Kidney glomerular epithelial cell (primary cell): ENCODE measurements around the gene VCPKMT.
"Not testable (repeated sequence)": the region's sequence is repeated elsewhere in the genome, so short reads cannot be mapped to it uniquely, and the experiment has no call there.

Source experiments
- DNase-seq: peaks from one replicate; lab custom pipeline; 2025; lab: John Stamatoyannopoulos, UW

Gene VCPKMT

DNA sequence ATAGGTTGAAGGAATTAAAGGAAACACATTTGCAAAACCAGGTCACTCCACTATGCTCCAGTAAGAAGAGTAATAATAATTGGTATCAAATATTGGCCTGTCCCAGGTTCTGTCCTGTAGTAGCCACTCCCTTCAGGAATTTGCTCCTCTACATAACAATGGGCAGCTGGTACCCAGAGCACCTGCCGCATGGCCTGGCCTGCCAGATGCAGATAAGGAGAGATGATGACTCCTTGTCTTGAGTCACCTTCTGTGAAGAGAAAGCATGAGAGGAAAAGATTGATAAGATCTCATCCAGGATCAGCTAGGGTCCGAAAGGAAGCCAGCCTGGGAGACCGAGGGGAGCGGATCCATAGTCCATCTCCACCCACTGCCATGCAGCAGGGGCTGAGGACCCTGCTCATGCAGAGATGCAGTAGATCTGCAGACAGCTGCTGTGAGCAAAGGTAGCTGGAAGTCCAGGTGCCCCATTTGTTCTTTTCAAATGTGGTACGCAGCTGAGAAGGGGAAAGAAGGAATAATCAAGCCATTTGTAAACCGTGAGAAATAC, 24.3 kb downstream of the VCPKMT start:
- no peak for DNase-seq

DNA sequence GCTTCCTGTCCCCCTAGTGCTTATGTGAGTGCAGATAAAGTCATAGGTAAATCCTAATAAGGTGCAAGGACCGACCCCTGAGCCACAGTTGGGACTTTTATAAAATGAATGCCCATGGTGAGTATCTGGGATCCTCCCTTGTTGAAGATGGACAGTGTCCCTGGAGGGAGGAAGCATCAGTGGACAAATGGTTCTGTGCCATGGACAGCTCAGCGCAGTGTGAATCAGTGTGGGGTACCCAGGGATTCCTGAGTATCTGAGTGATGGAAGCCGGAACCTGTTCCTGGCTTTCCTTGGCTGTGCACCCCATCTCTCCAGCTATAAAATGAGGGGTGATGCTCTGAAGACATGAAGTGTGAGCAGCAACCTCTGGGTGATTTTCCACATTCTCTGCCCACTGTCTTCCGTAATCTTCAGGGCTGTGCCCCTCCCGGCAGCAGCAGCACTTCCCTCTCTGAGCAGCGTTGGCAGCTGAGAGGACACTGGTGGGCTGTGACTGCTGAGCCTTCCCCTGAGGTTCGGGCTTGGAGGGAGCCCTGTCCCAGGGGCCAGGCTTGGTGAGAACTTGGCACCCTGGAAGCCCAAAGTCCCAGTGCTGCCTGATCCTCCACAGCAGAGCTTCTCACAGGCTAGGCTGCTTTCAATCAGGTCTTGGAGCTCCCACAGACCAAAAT, 25.0 kb downstream of the VCPKMT start:
- DNase-seq: no peak

DNA sequence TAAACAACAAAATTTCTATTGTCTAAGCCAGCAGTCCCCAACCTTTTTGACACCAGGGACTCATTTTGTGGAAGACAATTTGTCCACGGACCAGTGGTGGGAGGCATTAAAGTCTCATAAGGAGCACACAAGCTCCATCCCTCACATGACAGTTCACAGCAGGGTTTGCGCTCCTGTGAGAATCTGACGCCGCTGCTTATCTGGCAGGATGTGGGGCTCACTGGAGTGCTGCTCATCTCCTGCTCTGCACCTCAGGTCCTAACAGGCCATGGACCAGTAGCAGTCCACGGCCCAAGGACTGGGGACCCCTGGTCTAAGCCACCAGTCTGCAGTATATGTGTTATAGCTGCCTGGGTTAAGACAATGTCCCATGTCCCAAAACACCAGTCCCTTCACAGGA, 27.2 kb downstream of the VCPKMT start:
- no peak for DNase-seq

DNA sequence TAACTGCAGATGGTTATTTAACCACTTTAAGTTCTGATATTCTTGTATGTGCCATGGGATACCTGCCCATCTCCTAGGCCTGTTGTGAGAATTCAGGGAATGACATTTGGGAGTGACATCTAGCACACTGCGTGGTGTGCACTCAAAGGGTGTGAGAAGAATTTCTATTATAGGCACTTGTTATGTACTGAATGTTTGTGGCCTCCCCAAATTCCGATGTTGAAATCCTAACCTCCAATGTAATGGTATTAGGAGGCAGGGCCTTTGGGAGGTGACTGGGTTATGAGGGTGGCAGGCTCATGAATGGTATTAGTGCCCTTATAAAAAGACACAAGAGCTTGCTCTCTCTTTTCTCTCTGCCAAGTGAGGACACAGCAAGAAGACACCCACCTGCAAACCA, 27.6 kb downstream of the VCPKMT start:
- no peak for DNase-seq

DNA sequence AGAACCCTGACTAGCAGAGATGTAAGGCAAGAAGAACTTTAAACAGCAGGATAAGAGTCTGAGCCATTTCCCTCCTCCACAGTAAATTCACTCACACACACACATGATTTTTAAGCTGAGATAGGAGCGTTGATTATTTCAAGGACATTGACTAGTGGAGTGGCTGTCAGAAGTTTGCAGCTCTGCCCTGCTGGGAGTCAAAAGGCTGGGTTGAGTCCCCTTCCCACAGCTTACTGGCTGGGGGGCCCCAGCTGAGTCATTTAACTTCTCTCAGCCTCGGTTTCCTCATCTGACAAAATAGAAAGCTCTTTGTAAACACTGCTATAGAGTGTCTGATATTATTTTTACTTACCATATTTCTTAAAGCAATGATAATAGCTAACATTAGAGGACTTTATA, 28.3 kb downstream of the VCPKMT start:
- no peak for DNase-seq

DNA sequence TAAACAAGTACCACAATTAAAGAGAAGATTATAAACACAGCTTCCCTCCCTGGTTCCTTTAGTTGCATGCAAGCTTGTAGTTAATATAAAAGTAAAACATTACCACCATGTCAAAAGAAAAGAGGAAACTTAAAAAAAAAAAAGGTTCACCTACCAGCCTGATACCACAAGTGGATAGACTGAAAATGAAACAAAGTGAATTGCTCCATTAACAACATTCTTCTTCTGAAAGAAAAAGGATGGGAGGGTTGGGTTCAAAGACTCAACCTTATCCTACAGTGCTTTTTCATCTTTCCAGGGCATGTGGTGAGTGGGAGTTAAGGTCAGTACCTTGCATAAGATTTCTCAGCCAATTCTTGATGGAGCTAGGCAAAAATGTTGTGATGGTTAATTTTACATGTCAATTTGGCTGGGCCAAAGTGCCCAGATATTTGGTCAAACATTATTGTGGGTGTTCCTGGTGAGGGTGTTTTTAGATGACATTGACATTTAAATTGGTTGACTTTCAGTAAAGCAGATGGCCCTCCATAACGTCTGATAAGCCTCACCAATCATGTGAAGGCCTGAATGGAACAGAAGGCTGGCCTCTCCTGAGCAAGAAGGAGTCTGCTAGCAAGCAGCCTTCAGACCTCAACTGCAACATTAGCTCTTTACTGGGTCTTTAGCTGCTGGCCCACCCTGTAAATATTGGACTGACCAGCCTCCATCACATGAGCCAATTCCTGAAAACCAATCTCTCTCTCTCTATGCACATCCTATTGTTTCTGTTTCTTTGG, 28.8 kb downstream of the VCPKMT start:
- no peak for DNase-seq

DNA sequence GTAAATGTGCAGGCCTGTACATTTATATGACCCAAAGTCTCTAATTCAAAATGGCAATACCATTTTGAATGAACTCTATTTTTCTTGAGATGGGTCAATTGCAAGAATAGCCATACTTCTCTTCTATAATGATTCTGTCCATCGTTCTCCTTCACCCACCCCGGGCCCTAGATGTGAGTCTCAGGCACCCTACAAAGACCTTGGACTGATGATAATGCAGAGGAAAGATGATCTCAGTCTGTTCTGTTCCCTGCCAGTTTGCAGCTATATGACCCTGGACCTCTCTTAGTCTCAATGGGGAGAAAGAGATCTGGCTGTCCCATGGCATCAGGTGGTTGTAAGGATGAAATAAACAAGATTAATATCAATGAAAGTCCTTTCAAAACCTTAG, 30.1 kb downstream of the VCPKMT start:
- DNase-seq: no peak

DNA sequence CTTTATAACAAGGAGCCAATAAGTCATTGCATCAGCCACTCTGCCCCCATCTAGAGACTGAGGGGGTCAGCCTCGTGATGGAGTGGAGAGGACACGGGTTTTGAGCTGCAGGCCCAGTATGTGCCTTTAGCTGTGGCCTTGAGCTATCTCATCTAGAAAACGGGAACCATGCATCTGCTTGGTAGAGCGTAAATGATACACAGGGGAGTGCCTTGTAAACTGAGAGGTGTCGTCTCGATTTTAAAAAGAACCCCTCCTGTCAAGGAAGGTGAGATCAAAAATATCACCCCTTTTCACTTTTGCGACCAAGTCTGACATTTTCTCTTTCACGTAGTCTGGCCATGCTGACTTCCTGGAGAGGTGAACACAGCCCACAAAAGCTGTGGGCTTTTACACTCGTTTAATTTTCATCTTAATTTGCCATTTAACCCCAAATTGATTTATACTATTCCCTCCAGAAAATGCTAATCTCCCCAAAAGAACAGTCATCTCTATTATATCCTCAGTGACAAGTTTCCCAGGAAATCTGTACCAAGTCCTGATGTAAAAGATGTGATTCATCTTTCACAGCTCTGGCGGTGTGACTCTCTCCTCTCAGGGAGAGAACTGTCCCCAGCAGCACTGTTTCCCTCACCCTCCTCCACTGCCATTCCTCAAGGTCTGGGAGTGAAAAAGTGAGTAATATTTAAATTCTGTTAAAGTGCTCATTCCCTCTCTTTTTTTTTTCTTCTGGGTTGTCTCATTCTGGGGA, 30.6 kb downstream of the VCPKMT start:
- DNase-seq: peak; percentile 42

DNA sequence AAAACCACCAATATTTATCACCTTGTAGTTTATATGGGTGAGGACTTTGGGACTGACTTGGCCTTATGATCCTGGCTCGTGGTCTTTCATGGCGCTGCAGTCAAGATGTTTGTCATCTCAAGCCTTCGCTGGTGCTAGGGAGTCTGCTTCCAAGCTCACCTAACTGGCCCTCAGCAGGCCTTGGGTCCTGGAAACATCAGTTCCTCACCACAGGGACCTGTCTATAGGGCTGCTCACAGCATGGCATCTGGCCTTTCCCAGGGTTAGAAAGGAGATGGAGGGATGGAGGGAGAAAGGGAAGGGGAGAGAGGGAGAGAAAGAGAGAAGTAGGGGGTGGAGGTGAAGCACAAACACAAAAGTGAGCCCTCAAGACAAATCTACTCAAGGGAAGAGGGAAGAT, 31.7 kb downstream of the VCPKMT start:
- DNase-seq: no peak

DNA sequence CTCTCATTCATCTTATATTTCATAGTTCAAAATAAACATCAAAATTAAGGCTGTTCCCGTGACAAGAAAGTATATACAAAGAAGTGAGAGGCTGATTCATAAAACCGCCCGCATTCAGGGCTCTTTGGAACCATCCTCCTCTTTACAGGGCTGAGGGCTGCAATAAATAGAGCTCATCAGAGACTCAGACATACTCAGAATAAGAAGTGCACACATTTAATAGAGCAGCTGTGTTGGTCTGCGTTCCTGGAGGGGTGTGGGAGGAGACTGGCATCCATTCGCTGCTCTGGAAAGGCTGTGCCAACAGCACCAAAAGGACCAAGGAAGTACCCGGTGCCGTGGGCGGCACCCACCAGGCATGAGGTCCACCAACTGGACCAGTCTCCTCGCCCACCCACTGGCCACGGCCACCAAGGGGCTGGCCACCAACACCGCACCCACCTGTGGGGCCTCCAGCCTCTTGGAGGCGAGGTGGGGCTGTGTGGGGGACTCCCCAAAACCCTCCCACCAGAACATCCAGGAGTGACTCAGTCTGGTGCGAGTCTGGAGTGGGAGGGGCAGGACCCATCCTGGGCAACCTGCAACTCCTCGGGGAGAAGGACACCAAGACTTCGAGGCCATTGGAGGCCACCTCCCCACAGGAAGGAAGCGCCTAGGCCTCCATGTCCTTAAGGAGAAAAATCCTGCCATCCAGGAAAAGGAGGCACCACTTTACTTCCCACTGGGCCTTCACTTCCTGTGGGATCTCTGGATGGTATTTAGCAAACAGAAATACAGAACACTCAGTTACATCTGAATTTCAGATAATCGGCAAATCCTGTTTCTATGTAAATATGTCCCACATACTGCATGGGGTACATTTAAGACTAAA, 32.7 kb downstream of the VCPKMT start:
- DNase-seq: no peak

DNA sequence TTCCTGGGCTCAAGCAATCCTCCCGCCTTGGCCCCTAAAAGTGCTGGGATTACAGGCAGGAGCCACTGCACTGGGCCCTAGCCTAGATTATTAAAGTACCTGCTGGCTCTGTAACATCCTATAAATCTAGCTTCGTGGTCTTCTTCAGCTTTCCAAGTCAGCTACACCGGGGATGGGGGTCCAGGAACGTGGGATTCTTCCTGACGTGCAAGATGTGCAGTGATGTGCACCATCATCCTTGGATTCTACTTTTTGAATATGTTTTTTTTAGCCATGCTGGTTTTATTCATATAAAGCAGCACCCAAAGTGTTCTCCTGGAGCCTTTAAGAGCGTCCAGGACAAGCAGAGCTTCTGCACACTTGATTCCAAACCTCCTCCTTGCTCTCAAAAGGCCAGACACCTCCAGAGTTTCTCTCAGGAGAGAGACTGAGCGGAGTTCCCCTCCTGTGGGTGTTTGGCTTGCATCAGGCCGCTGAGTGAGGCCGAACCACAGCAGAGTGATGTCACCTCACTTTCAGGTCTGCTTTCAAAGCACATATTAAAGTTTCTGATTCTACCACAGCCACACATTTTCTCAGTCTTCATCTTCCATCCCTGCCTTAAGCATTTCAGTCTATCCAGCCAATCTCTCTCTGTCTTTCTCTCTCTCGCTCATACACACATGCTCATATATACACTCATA, 33.4 kb downstream of the VCPKMT start:
- peak; percentile 47 for DNase-seq

DNA sequence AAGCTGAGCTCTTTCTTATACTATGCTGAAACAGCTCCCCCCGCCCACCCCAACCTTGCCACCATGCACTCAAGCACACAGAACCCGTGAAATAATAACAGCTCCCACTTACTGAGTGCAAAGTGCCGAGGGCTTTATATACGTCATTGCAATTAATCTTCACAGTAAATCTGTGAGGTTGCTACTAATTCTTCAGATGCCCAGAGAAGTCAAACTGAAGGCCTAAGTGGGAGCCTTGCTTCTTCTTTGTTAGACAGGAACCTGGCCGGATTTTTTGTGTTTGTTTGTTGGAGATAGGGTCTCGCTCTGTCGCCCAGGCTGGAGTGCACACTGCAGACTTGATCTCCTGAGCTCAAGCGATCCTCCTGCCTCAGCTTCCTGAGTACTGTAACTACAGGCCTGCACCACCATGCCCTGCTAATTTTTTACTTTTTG, 34.0 kb downstream of the VCPKMT start:
- no peak for DNase-seq

DNA sequence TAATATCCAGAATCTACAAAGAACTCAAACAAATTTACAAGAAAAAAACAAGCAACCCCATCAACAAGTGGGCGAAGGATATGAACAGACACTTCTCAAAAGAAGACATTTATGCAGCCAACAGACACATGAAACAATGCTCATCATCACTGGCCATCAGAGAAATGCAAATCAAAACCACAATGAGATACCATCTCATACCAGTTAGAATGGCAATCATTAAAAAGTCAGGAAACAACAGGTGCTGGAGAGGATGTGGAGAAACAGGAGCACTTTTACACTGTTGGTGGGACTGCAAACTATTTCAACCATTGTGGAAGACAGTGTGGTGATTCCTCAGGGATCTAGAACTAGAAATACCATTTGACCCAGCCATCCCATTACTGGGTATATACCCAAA, 37.3 kb downstream of the VCPKMT start:
- DNase-seq: not testable (repeated sequence)

DNA sequence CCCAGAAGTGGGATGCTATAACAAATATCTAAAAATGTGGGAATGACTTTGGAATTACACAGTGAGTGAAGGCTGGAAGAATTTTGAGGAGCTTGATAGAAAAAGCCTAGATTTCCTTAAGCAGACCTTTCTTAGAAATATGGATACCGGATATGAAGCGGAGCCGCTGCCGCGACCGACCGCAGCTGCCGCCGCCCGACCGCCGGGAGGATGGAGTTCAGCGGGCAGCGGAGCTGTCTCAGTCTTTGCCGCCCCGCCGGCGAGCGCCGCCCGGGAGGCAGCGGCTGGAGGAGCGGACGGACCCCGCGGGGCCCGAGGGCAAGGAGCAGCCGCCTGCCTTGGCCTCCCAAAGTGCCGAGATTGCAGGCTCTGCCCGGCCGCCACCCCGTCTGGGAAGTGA, 42.7 kb downstream of the VCPKMT start:
- DNase-seq: not testable (repeated sequence)

DNA sequence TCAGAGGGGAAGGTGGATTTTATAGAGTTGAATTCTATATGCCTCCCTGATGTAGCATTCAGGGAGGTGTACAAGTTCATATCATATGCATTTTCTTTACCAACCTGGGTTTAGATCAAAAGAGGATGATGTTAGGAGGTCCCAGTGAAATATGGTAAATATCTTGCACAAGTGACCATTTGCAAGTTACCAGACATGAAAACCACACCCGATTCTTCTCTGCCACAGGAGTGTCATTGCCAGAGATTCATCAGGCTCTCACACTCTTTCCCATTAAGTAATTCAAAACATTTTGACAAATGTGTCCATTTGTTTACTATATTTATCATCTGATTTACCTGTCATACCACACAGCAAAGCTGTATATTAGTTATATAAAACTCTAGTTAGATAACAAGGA, 44.0 kb downstream of the VCPKMT start:
- DNase-seq: no peak

DNA sequence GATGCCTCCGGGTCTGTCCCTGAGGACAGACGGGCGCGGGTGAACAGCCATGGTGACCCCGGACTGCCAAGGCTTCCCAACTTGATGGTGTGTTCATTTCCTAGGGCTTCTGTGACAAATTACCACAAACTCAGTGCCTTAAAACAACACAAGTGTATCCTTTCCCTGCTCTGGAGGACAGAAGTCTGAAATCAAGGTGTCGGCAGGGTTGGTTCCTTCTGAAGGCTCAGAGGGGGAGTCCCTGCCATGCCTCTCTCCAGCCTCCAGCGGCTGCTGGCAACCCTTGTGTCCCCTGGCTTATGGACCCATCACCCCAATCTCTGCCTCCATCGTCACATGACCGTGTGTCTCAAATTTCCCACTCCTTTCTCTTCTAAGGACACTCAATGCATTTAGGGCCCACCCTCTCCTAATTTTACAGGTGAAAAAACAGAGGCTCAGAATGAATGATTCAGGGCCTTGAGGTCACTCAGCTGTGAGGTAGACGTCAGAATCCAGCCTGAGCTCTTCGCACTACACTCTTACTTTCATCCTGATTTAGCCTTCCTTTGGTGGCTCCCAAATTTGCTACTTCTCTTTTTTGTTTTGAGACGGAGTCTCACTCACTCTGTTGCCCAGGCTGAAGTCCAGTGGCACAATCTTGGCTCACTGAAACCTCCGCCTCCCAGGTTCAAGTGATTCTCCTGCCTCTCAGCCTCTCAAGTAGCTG, 45.4 kb downstream of the VCPKMT start:
- DNase-seq: no peak

DNA sequence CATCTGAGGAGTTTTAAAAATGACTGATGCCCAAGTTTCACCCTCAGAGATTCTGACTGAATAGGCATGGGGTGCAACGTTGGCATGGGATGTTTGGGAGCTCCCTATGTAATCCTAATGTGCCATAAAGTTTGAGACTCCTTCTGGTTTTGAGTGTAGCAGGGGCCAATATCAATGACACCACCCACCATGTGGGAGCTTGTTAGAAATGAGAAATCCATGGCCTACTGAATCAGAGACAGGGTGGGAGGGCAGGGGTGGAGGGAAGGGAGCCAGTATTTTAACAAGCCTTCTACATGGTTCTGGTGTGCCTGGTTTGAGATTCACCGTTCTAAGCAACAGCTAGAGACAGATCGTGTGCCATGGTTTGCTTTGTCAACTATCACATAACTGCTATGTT, 46.1 kb downstream of the VCPKMT start:
- DNase-seq: no peak

DNA sequence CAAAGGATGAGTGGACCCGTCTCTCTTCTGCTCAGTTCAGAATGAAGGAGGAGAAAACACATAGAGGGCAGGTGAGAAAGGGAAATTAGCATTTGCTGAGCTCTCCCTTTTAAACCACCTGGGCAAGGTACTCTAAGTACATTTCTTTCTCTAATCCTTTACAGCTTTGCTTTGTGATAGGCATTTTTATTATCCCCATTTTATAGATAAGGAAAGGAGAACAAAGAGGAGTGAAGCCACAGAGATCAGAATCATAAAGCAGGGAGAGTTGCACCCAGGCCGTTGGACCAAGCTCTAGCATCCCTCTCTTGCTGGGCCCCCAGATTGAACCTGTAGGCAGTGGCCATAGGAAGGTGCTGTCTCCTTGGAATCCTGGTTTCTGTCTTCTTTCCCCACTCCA, 47.0 kb downstream of the VCPKMT start:
- no peak for DNase-seq

DNA sequence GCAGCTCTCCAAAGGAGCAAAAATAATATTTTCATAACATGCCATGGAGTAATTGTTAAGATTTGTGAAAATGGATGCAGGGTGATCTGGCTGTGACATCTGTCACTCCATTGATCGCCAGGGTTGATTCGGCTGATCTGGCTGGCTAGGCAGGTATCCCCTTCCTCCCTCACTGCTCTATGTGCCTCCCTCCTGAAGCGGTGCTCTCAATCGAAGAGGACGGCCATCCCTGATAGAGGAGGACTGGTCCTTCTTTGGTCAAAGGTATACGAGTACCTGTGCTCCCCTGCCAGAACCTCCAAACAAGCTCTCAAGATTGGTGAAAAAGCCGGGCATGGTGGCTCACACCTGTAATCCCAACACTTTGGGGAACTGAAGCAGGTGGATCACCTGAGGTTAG, 47.9 kb downstream of the VCPKMT start:
- no peak for DNase-seq

DNA sequence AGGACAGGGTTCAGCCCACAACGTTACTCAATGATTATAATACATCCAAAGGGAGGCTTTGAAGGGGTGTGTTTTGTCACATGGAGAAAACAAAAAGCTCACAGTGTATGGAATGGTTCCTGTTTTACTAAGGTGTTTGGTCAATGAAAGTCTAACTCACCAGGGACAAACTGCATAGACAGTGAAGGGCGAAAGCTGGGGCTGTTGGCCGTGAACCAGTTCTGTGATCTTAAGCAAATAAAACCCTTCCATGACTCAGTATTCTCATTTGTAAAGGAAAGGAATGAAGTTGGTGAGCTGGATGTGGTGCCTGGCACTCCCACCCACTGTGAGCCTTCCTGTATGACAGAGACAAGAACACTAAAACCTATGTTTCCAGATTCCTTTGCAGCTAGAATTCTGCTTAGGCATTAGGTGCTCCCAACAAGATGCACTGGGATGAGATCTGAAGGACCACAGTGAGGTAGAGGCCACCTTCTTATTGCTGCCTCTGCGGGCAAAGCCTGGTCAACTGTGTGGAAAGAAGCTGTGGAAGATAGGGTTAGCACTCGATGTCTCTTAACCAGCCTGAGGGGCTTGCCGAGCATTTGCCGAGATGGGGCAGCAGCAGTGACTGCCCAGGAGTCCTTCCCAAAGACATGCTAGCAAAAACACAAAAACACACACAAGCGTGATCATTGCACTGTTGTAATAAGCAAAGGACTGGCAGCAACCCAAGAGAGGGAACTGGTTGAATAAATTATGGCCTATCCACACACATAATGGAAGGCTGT, 48.5 kb downstream of the VCPKMT start:
- DNase-seq: peak; percentile 86
